C4-2B (cell line): ENCODE measurements around the gene KIAA2012.

ENCODE experiments used
- ZFX ChIP-seq: fragments of 450-650 bp; IDR thresholded peaks from 2 replicates; pipeline ENCODE4 v1.6.1; 2017
- TF ChIP-seq, protein P1 (sequence below): fragments of 450-650 bp; conservative IDR thresholded peaks from 2 replicates; pipeline ENCODE4 v1.5.1; 2017; ENCODE audit warnings: mild to moderate bottlenecking

DNA sequence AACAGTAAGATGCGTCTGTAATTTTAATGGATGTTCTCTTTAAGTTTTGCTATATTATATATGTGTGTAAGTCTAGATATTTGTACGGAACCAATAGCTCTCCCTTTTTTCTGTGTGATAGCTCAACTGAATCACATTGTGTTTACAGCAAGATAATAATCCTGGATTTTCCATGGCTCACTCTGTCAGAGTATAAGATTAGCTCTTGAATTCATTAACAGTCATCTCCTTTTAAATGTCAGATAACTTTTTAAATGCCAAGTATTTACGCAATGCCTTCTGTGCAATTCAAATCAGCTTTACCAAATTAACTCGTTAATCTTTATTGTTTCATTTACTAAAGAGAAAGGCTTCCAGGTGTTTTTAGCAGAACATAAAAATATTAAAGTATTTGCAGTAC, 76.9 kb downstream of the KIAA2012 start:
- TF ChIP-seq, protein P1, sequence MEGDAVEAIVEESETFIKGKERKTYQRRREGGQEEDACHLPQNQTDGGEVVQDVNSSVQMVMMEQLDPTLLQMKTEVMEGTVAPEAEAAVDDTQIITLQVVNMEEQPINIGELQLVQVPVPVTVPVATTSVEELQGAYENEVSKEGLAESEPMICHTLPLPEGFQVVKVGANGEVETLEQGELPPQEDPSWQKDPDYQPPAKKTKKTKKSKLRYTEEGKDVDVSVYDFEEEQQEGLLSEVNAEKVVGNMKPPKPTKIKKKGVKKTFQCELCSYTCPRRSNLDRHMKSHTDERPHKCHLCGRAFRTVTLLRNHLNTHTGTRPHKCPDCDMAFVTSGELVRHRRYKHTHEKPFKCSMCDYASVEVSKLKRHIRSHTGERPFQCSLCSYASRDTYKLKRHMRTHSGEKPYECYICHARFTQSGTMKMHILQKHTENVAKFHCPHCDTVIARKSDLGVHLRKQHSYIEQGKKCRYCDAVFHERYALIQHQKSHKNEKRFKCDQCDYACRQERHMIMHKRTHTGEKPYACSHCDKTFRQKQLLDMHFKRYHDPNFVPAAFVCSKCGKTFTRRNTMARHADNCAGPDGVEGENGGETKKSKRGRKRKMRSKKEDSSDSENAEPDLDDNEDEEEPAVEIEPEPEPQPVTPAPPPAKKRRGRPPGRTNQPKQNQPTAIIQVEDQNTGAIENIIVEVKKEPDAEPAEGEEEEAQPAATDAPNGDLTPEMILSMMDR: no peak
- TF ChIP-seq ZFX: no peak
